HG03103 (cell line): ENCODE data around the gene PRDM15.

ENCODE experiments used
- ATAC-seq: cut with Tn5 transposase; IDR thresholded peaks from one replicate; pipeline ENCODE4 v1.9.1; 2021; ENCODE audit warnings: low read depth; ENCODE audit not compliant: unreplicated experiment

PRDM15 gene

DNA sequence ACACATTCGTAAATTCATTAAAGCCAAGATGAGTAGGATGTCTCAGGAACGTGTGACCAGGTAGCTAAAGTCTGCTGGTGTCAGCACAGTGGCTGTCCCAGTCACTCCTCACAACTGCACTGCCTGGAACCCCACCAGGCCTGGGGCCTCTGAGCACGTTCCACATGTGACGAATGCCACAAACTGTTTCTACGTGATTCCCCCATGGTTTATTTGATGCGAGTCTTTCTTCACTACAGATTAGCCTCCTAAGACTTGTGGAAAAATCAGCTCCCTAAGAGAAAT, 33.2 kb downstream of the PRDM15 start:
- no peak for ATAC-seq

- ATAC-seq: no peak
Measured at GRCh38 chr21:41845310-41846032, 33.7 kb downstream of the PRDM15 start.

DNA sequence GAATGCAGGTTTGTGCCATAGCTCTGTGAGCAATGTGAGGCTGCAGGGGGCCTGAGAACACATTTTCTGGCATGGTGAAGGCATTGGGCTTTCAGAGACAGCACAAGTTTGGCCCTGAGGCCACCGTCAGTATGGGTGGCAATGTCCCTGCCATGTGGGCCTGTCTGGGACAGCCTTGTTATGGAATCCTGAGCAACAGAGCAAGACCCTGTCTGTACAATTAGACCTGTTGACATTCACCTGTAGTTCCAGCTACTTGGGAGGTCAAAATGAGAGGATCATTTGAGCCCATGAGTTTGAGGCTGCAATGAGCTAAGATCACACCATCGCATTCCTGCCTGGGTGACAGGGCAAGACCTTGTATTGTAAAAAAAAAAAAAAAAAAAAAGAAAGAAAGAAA, 35.6 kb downstream of the PRDM15 start:
- no peak for ATAC-seq

- ATAC-seq: no peak
Measured at GRCh38 chr21:41840880-41841279, 38.3 kb downstream of the PRDM15 start.

GRCh38 chr21:41839387-41840000, 39.6 kb downstream of the PRDM15 start:
- no peak for ATAC-seq

DNA sequence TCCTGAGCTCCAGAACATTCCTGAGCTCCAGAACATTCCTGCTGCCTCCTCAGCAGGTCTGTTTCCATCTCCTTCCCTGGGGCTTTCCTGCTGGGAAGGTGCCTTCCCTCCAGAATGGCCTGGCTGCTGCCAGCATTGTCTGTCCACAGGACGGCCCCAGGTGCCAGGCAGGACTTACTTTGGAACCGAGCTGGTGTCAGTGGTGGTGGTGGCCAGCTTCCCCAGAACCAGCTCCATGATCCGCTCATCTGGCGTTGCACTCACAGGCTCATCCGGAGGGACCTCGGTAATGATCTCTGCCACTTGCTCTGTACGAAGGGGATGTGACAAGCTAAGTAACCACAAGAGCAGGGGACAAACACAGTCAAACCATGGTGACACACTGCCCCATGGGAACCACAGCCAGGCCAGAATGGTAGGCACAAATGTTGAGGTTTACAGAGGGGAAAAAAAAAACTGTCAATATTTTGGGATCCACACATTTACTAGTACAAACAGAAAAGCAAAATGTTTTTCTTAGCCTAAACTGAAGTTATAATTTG, 41.3 kb downstream of the PRDM15 start:
- ATAC-seq: no peak

- no peak for ATAC-seq
Measured at GRCh38 chr21:41836166-41837015, 42.8 kb downstream of the PRDM15 start.

DNA sequence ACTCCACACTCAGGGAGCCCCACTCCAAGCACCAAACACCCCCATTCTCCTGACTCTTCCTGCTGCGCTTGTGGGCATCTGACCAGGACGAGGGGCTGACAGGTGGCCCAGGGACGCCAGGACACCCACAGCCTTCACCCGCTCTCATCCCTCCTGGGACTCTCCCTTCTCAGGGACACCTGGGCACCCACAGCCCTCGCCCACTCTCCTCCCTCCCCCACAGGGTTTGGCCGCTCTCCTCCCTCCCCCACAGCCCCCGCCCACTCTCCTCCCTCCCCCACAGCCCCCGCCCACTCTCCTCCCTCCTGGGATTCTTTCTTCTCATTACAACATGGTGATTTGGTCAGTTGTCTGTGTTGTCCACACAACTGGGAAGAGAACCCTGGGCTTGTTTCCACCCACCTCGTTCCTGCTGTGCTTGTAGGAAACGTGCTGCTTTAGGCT, 43.4 kb downstream of the PRDM15 start:
- ATAC-seq: no peak

DNA sequence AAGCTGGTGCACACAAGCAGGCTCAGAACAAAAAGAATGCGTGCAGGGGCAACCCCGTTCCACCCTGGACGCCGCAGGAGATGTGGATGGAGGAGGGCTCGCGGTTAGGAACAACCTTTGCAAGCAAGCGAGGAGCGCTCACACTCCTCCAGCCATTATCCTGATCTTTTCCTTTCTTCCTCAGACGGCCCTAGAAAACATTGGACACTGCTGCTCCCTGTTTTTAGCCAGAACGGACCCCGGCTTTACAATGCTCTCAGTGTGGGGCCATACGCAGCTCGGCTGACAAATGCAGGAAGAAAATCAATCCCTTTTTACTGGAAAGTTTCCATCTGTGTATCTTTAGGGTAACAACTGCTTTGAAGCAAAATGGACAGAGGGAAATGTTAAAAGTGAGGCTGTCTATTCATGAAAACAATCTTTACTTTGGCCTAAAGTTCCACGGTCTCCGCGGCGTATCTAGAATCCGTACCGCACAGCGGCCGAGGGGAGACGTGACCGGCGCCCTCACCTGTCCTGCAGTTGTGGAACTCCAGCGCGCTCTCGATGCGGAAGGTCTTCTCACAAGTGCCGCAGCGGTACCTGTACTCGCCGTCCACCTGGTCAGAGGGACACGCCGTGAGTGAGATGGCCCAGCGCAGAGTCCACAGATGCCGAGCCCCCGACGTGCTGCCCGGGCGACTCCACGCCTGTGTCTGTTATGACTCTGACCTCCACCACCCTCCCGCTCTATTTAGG, 44.0 kb downstream of the PRDM15 start:
- ATAC-seq: no peak

DNA sequence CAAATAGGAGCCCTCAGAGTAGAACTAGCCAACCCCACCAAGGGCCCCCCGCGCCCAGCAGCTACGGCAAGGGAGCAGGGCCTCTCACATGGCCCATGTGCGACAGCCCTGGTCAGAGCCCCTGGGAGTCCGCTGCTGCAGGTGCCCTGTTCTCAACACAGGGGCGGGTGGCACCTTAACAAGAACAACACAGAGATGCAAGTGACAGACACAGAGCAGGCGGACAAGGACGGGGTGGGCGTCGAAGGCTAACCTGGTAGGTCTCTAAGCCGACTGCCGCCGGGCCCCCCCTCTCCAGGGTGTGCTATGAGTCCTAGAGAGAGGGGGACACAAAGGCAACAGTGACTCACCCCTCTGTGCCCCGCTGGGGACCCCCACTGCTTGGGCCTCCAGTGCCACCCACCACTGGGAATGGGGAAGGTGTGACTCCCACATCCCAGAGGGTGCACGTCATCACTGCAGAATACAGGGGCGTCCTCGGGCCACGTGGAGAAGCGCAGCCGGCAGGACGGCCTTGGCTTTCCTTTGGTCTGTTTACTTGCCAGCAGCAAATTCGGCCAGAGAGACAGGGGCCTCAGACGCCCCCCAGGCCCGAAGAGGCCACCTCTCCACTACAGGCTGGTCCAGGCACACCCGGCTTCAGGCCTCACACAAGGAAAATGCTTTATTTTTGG, 44.8 kb downstream of the PRDM15 start:
- no peak for ATAC-seq

DNA sequence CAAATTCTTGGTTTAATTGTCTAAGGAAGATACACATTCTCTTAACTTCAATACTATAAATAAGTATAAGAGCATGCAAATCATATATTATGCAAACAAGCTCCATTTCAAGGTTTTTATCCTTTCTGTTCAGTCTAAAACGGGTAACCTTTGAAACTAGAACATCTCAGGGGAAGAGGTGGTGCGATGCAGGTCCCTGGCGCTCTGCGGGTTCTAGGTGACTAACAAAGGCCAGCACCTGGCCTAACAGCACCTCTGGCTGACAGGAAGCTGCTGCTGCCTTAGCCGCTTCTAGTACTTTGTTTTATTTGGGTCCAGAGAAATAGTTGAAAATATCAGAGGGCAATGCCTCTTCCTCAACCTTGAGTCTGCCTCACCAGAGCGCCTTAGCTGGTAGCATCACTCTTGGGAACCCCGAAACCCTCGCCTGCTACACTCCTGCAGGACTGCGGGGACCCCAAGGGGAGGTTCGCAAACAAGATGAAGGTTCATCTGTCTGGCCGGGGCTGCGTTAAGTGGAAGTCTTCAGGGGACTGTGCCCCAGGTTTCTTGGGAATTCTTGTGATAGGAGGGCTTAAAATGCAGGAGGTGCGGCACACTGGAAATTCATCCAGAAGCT, 45.5 kb downstream of the PRDM15 start:
- peak; percentile 53 for ATAC-seq

DNA sequence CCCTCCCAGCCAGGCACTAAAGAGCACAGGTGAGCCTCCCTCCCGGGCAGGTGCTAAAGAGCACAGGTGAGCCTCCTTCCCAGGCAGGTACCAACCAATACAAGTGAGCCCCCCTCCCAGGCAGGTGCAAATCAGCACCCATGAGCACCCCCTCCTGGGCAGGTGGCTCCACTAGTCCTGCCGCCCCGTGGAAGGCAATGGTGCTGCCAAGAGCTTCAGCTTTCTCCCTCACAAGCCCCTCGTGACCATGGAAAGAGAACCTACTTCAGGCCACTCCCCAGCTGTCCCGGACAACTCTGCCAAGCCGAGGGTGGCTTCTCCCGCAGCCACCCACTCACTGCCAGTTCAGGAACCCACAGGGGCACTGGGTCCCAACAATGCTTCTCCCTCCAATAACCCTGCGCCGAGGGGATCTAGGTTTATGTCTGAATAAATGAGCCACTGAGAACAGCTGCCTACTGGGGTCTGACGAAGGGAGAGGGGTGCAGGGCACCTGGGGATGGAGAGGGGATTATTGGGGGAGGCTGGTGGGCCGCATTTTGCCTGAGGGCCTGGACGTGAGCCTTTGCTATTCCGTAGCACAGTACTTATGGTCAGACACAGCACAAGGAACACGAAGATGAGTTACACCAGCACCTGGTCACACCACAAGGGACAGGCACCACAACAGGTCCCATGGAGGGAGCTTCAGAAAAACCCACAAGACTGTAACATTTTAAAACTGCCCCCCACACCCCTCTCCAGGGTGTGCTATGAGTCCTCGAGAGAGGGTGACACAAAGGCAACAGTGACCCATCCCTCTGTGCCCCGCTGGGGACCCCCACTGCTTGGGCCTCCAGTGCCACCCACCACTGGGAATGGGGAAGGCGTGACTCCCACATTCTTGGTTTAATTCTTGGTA, 46.3 kb downstream of the PRDM15 start:
- ATAC-seq: peak; percentile 34

DNA sequence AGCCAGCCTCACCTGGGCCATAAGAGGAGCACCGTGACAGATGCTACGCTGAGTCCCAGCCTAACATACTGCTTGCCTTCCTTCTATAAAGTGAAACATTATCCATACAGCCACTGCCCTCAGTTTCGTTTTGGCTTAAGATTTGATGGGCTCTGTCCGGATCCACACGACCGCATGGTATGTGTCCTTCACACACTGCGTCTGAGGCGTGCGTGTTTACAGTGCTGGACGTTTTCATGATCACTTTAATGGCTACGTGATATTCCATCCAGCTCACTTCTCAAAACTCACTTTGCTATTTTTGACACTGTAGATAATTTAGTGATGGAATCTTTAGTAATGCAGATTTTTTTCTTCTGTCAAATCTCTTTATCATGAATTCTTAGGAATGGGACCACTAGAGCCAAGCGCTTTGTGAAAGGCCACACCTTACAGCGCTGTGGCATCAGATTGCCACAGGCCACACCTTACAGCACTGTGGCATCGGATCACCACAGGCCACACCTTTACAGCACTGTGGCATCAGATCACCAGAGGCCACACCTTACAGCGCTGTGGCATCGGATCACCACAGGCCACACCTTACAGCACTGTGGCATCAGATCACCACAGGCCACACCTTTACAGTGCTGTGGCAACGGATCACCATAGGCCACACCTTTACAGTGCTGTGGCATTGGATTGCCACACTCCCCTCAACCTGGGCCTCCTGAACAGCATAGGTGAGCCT, 47.1 kb downstream of the PRDM15 start:
- ATAC-seq: no peak

DNA sequence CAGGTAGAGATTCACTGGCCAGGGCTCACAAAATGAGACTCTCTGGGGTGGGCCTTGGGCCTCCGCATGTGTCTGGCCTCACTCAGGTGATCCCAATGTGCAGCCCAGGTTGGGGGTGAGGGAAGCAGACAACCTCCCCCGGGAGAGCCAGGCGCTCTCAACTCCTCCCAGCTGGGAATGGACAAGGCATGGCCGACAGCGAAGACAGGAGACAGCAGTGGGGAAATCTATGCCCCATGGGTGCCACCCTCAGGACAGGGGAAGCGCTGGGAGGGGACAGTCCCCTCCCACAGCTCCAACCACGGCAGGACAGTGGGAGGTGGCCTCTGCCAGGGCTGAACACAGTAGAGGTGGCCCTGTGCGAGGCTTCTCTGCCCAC, 47.7 kb downstream of the PRDM15 start:
- no peak for ATAC-seq

GRCh38 chr21:41830764-41831452, 48.2 kb downstream of the PRDM15 start:
- no peak for ATAC-seq

GRCh38 chr21:41830145-41830707, 48.9 kb downstream of the PRDM15 start:
- ATAC-seq: no peak

DNA sequence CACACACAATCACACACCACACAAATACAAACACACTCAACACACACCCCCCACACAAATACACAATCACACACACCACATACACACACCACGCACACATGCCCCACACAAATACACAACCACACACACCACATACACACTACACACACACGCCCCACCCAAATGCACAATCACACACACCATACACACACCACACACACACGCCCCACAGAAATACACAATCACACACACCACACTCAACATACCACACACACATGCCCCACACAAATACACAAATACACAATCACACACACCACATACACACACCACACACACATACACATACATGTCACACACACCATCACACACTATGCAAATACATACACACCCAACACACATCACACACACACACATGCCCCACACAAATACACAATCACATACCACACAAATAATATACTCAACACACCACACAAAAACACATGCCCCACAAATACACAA, 50.2 kb downstream of the PRDM15 start:
- no peak for ATAC-seq
